Smooth muscle cell (in vitro differentiated cells): ENCODE measurements around the gene AAK1. TPM values are rescaled to one million over a fixed set of nuclear protein-coding genes. Genes with fewer than 3 reads are reported as not detected.

ENCODE experiments used
- DNase-seq: peaks from one replicate; lab custom pipeline; 2025; ENCODE audit not compliant: unreplicated experiment; lab: John Stamatoyannopoulos, UW
- H2AFZ ChIP-seq: fragments of 200-600 bp; sonication (generic); 2 replicates; pipeline ENCODE4 v1.6.0; 2016; ENCODE audit warnings: antibody characterized with exemption, low read depth, mild to moderate bottlenecking
- H3F3A ChIP-seq: fragments of 200-600 bp; sonication (generic); 2 replicates; pipeline ENCODE4 v1.6.0; 2017; ENCODE audit warnings: antibody characterized with exemption, low read depth
- H3K27ac ChIP-seq: fragments of 200-600 bp; sonication (generic); 2 replicates; pipeline ENCODE4 v1.5.1; 2016; ENCODE audit warnings: low read depth, mild to moderate bottlenecking
- H3K27me3 ChIP-seq: fragments of 200-600 bp; sonication (generic); 2 replicates; pipeline ENCODE4 v1.6.1; 2016; ENCODE audit warnings: low read depth, mild to moderate bottlenecking
- H3K36me3 ChIP-seq: fragments of 200-600 bp; sonication (generic); 2 replicates; pipeline ENCODE4 v1.5.1; 2016; ENCODE audit warnings: low read depth
- H3K4me1 ChIP-seq: fragments of 200-600 bp; sonication (generic); 2 replicates; pipeline ENCODE4 v1.5.1; 2016; ENCODE audit warnings: low read depth
- H3K4me2 ChIP-seq: fragments of 200-600 bp; sonication (generic); 2 replicates; pipeline ENCODE4 v1.6.0; 2016; ENCODE audit warnings: mild to moderate bottlenecking
- H3K4me3 ChIP-seq: fragments of 200-600 bp; sonication (generic); 2 replicates; pipeline ENCODE4 v1.5.1; 2016; ENCODE audit warnings: mild to moderate bottlenecking
- H3K79me2 ChIP-seq: fragments of 200-600 bp; sonication (generic); 2 replicates; pipeline ENCODE4 v1.6.0; 2016; ENCODE audit warnings: low read depth, mild to moderate bottlenecking
- H3K9ac ChIP-seq: fragments of 200-600 bp; sonication (generic); 2 replicates; pipeline ENCODE4 v1.6.0; 2016; ENCODE audit warnings: low read depth
- H3K9me3 ChIP-seq: fragments of 200-600 bp; sonication (generic); replicated peaks from 2 replicates; pipeline ENCODE4 v1.5.1; 2016; ENCODE audit warnings: low read depth
- H4K20me1 ChIP-seq: fragments of 200-600 bp; sonication (generic); 2 replicates; pipeline ENCODE4 v1.6.0; 2016; ENCODE audit warnings: low read depth
- WGBS: methylation state at CpG from one replicate; pipeline ENCODE4 v1.1.7; 2016; ENCODE audit warnings: low lambda C conversion rate; 5-methylcytosine and 5-hydroxymethylcytosine counted together
- polyA plus RNA-seq: library from polyadenylated mRNA; unstranded; fragments of >200 nt; fragmentation: Nextera tagmentation; extraction: Ambion mirVana; gene quantifications from 2 replicates; pipeline ENCODE4 v1.2.1, GENCODE V29; 2016
- total RNA-seq: library from RNA; depleted of rRNA; stranded (reverse); fragments of >200 nt; gene quantifications from 2 replicates; pipeline ENCODE4 v1.2.3, GENCODE V29; 2014
- TF ChIP-seq, protein P1 (sequence below): fragments of 200-600 bp; sonication (generic); IDR thresholded peaks from 2 replicates; pipeline ENCODE4 v1.5.1; 2017; ENCODE audit warnings: borderline replicate concordance, mild to moderate bottlenecking, antibody characterized with exemption; ENCODE audit not compliant: insufficient read depth, poor library complexity, severe bottlenecking

Gene AAK1
- total and polyA plus RNA-seq, 2 experiments from 2014 or later: 26.9 to 47.7 TPM

DNA sequence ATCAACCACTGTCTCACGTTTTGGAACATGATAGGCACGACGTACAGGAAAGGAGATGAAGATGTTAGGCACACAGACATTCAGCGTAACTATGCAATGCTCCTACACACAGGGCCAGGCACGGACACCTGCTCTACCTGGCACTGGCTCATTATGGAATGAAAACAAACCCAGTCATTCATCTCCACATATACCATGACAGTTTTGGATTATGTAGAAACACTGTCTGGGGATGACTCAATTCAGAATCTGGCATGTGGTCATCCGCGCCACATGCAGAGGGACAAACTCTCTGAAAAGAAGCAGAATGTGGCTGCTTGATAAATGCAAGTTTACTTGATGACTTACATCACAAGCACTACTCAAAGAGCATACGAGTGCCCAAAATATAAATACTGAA lies 176.8 kb downstream of the AAK1 start:
- TF ChIP-seq, protein P1, sequence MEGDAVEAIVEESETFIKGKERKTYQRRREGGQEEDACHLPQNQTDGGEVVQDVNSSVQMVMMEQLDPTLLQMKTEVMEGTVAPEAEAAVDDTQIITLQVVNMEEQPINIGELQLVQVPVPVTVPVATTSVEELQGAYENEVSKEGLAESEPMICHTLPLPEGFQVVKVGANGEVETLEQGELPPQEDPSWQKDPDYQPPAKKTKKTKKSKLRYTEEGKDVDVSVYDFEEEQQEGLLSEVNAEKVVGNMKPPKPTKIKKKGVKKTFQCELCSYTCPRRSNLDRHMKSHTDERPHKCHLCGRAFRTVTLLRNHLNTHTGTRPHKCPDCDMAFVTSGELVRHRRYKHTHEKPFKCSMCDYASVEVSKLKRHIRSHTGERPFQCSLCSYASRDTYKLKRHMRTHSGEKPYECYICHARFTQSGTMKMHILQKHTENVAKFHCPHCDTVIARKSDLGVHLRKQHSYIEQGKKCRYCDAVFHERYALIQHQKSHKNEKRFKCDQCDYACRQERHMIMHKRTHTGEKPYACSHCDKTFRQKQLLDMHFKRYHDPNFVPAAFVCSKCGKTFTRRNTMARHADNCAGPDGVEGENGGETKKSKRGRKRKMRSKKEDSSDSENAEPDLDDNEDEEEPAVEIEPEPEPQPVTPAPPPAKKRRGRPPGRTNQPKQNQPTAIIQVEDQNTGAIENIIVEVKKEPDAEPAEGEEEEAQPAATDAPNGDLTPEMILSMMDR: no peak
- no peak overlapping the region for H3K4me2 ChIP-seq
- no peaks in the 10 kb centered on the region for H3K79me2 ChIP-seq
- no peak overlapping the region for H3K9ac ChIP-seq
- DNase-seq: no peak
- no peaks in the 10 kb centered on the region for H3K27me3 ChIP-seq
- H3K36me3 ChIP-seq: peaks cover 6% of the 10 kb centered on the region
- no peak overlapping the region for H2AFZ ChIP-seq
- no peaks in the 10 kb centered on the region for H4K20me1 ChIP-seq
- no peak overlapping the region for H3K27ac ChIP-seq
- H3F3A ChIP-seq: no peaks in the 10 kb centered on the region
- H3K4me1 ChIP-seq: no peaks in the 10 kb centered on the region
- WGBS: 82% methylated on average over 8 of the region's 8 CpGs
- H3K4me3 ChIP-seq: no peak overlapping the region
- no peaks in the 10 kb centered on the region for H3K9me3 ChIP-seq

DNA sequence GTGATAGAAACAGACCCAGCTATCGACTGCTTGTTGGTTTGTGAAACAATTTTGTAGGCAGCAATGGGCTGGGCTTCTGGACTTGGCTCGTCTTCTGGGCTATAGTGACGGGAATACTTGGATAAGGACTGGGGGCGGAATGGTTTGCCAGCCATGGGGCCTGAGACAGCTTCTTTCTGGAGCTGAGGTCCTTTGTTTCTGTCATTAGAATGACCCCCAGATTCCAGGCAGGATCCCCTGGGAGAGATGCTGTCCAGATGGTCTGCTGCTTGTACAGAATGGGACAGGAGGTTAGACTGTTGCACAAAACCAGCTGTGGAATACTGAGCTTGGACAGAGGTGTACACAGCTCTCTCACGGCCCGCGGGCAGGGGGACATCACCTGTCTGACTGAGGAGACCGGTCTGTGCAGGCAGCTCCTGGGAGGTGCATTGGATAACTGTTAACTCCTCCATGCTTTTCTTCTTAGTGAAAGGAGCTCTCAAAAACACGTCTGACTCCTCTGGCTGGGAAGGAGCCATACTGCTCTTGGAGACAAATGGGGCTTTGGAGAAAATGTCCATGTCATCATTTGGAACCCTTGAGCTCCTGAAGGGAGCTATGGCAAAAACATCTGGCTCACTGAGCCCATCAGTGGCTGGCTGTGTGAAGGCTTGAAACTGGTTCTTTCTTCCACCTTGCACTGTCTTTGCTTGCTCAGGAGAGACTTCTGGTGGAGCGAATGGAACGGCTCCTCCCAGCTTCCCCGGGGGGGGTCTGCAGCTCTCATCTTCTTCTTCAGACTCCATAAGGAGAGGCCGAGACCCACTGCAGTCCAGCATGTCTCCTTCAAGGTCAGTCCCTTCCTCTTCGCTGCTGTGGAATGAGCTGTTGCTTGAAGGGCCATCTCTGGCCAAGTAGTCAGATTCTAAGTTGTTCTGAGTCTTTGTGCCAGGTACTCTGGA lies 177.8 kb downstream of the AAK1 start:
- no peak overlapping the region for H3K4me2 ChIP-seq
- H3K9me3 ChIP-seq: no peaks in the 10 kb centered on the region
- 91% methylated on average over 14 of the region's 14 CpGs for WGBS

DNA sequence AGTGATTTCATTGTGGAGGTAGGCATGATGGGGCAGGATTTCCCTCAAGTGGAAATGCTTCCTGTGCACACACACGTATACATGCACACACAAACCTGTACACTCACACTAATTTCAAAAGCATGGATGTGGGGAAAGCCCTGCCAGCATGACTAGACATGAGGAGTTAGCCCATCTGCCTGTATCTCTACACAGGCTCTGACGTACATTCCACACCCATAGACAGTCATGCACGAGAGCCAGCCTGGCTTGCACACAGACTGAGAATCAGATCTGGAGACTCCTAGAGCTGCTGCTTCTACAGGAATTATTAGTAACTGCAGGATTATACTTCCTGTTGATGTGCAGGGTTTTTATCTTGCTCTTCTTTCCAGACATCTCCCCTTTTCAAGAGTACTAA lies 179.0 kb downstream of the AAK1 start:
- peak; percentile 10 for DNase-seq
- peak overlapping the region; percentile 64 for H3K27ac ChIP-seq
- H3K9me3 ChIP-seq: no peaks in the 10 kb centered on the region

More for the DNA sequence above, 177.8 kb downstream of the AAK1 start:
- H3K9ac ChIP-seq: no peak overlapping the region
- H3K4me1 ChIP-seq: no peaks in the 10 kb centered on the region
- no peaks in the 10 kb centered on the region for H4K20me1 ChIP-seq
- H3K4me3 ChIP-seq: no peak overlapping the region
- TF ChIP-seq, protein P1: no peak
- DNase-seq: no peak
- H3K27ac ChIP-seq: peak overlapping the region; percentile 64
- no peaks in the 10 kb centered on the region for H3K79me2 ChIP-seq
- H2AFZ ChIP-seq: no peak overlapping the region
- no peaks in the 10 kb centered on the region for H3F3A ChIP-seq
- no peaks in the 10 kb centered on the region for H3K27me3 ChIP-seq
- H3K36me3 ChIP-seq: peaks cover 5% of the 10 kb centered on the region

More for the DNA sequence above, 179.0 kb downstream of the AAK1 start:
- no peaks in the 10 kb centered on the region for H3K36me3 ChIP-seq
- H3K4me2 ChIP-seq: no peak overlapping the region
- H3F3A ChIP-seq: no peaks in the 10 kb centered on the region
- 56% methylated on average over 3 of the region's 3 CpGs for WGBS
- no peak overlapping the region for H3K9ac ChIP-seq
- H2AFZ ChIP-seq: no peak overlapping the region
- no peaks in the 10 kb centered on the region for H4K20me1 ChIP-seq
- no peaks in the 10 kb centered on the region for H3K27me3 ChIP-seq
- no peaks in the 10 kb centered on the region for H3K4me1 ChIP-seq
- no peaks in the 10 kb centered on the region for H3K79me2 ChIP-seq
- TF ChIP-seq, protein P1: no peak
- no peak overlapping the region for H3K4me3 ChIP-seq
